Measurements from ENCODE around the gene ULK3. TPM values are rescaled to one million over a fixed set of nuclear protein-coding genes. Genes with fewer than 3 reads are reported as not detected.

The ULK3 gene
- total RNA-seq, 1 donor from 2014 or later: 75.9 TPM

DNA sequence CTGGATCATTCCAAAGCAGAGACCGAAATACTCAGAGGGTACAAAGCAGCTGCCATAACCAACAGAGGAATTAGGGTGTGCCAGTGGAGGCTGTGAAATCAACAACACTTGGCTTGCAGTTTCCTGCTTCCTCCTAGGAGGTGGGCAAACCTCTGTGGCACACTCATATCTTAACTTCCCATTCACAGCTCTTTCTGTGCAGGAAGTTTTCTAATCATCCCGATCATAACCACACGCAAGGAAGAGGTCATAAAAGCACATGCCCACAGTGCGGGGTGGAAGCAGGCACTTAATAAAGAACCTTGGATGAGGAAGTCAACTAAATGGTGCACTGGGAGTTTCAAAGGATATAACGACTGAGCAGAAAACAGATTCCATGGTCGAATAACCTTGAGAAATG, 25.1 kb upstream of the ULK3 start:
- Histone ChIP-seq H3K27ac (peak overlapping the region; percentile 40), H3K9me3 (no peaks in the 10 kb centered on the region), H3K4me1 (peaks cover 93% of the 10 kb centered on the region), H3K27me3 (no peaks in the 10 kb centered on the region), H3K4me3 (no peak overlapping the region), H3K36me3 (no peaks in the 10 kb centered on the region)
- TF ChIP-seq, protein P1, sequence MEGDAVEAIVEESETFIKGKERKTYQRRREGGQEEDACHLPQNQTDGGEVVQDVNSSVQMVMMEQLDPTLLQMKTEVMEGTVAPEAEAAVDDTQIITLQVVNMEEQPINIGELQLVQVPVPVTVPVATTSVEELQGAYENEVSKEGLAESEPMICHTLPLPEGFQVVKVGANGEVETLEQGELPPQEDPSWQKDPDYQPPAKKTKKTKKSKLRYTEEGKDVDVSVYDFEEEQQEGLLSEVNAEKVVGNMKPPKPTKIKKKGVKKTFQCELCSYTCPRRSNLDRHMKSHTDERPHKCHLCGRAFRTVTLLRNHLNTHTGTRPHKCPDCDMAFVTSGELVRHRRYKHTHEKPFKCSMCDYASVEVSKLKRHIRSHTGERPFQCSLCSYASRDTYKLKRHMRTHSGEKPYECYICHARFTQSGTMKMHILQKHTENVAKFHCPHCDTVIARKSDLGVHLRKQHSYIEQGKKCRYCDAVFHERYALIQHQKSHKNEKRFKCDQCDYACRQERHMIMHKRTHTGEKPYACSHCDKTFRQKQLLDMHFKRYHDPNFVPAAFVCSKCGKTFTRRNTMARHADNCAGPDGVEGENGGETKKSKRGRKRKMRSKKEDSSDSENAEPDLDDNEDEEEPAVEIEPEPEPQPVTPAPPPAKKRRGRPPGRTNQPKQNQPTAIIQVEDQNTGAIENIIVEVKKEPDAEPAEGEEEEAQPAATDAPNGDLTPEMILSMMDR (IDR thresholded peaks at IDR 0.05): no peak
- TF ChIP-seq POLR2AphosphoS5 (IDR thresholded peaks at IDR 0.05; ENCODE audit: insufficient read depth in 1 of 2, low read depth in 1 of 2) (no peak), POLR2A (IDR thresholded peaks at IDR 0.05) (no peak)
- intact Hi-C loops (cut with DNase I): no loop called here
- DNase-seq (ENCODE audit: extremely low spot score in 2 of 2): no peak

DNA sequence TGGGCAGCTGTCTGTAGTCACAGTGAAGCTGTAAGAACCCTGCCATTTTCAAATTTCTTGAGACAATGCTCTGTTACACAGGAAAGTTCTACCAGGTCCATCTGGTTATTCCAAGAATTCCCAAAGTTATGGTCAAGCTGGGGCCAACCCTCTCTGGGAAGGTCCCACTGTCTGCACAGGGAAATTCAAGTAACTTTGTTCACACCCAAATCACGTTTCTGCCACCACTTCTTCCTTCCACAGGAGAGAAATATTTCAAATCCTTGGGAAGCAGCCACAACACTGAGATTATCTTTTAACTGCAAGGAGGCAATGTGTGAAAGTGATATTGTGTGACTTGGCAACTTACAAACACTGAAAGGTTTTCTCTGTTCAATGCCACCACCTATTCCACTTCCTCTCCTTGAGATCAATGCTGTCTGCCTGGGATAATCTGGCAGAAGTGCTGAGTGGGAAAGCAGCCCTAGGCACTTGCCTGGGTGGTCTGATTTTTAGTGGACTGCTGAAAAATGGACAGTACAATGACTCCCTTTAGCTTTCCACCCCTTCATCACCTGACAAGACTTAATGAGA, 24.6 kb upstream of the ULK3 start:
- Histone ChIP-seq H3K4me3 (no peak overlapping the region), H3K36me3 (no peaks in the 10 kb centered on the region), H3K9me3 (no peaks in the 10 kb centered on the region), H3K27me3 (no peaks in the 10 kb centered on the region), H3K27ac (peak overlapping the region; percentile 40), H3K4me1 (peaks cover 93% of the 10 kb centered on the region)
- intact Hi-C loops (cut with DNase I): no loop called here
- DNase-seq (ENCODE audit: extremely low spot score in 2 of 2): no peak
- TF ChIP-seq POLR2AphosphoS5 (IDR thresholded peaks at IDR 0.05; ENCODE audit: insufficient read depth in 1 of 2, low read depth in 1 of 2) (no peak), POLR2A (IDR thresholded peaks at IDR 0.05) (no peak)
- TF ChIP-seq, protein P1 (IDR thresholded peaks at IDR 0.05): no peak

DNA sequence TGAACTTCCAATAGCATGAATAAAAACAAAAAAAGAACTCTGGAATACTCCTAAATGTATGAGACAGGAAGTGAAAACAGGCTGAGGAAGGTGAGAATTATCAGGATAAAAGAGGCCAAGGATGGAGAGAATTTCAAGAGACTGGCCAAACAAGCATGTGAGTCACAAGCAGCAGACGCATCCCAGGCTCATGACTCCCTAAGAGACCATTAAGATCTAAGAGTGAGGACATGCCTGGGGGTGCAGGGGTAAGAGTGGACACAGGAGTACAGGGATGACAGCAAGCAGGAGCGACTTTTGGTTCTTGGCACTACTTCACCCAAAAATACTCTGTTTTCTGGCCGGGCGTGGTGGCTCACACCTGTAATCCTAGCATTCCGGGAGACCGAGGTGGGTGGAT, 23.1 kb upstream of the ULK3 start:
- no peaks in the 10 kb centered on the region for H3K9me3 ChIP-seq
- H3K4me3 ChIP-seq: no peak overlapping the region
- H3K4me1 ChIP-seq: peaks cover 78% of the 10 kb centered on the region
- H3K36me3 ChIP-seq: no peaks in the 10 kb centered on the region
- H3K27ac ChIP-seq: peak overlapping the region; percentile 42
- TF ChIP-seq POLR2AphosphoS5 (IDR thresholded peaks at IDR 0.05; ENCODE audit: insufficient read depth in 1 of 2, low read depth in 1 of 2): peak in 1 of 2 donors; percentile 24
- no peak for TF ChIP-seq POLR2A (IDR thresholded peaks at IDR 0.05)
- TF ChIP-seq, protein P1 (IDR thresholded peaks at IDR 0.05): no peak
- intact Hi-C loops (cut with DNase I): no loop called here
- no peak for DNase-seq (ENCODE audit: extremely low spot score in 2 of 2)
- no peaks in the 10 kb centered on the region for H3K27me3 ChIP-seq

DNA sequence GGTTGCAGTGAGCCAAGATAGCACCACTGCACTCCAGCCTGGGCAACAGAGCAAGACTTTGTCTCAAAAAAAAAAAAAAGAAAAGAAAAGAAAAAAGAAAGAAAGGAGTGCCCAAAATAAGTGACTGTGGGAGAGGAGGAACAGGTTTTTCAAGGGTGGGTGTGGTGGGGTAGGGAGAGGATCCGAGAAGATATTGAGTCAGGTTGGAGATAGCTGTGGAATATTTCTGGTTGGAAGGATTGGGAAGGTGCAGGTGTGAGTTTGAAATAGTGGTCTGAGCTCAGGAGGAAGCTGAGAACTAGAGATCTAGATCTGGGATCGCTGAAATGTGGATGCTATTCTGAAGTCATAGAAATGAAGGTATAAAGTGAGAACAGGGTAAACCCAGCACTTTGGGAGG, 22.4 kb upstream of the ULK3 start:
- intact Hi-C loops (cut with DNase I): no loop called here
- H3K4me1 ChIP-seq: peaks cover 71% of the 10 kb centered on the region
- H3K9me3 ChIP-seq: no peaks in the 10 kb centered on the region
- DNase-seq (ENCODE audit: extremely low spot score in 2 of 2): no peak
- H3K27ac ChIP-seq: peak overlapping the region; percentile 10
- H3K36me3 ChIP-seq: no peaks in the 10 kb centered on the region
- TF ChIP-seq POLR2A (IDR thresholded peaks at IDR 0.05) (no peak), POLR2AphosphoS5 (IDR thresholded peaks at IDR 0.05; ENCODE audit: insufficient read depth in 1 of 2, low read depth in 1 of 2) (no peak)
- TF ChIP-seq, protein P1 (IDR thresholded peaks at IDR 0.05): no peak
- H3K4me3 ChIP-seq: no peak overlapping the region
- H3K27me3 ChIP-seq: no peaks in the 10 kb centered on the region

DNA sequence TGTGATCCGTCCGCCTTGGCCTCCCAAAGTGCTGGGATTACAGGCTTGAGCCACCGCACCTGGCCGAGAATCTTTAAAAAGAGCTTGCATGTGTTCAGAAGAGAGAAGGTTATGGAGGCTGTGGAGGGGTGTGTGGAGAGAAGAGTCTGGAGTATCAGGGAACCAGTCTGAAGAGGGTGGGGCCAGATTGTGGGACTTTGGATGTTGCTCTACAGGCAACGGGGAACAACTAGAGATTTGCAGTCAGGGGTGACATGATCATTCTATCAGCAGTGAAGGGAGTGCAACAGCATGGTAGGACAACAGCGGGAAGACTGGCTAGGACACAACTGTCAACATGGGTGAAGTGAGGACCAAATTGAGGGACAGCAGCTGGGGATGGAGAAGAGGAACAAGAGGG, 21.3 kb upstream of the ULK3 start:
- Histone ChIP-seq H3K27ac (no peak overlapping the region), H3K4me3 (no peak overlapping the region), H3K4me1 (peaks cover 70% of the 10 kb centered on the region), H3K27me3 (no peaks in the 10 kb centered on the region), H3K36me3 (no peaks in the 10 kb centered on the region), H3K9me3 (no peaks in the 10 kb centered on the region)
- intact Hi-C loops (cut with DNase I): no loop called here
- TF ChIP-seq, protein P1 (IDR thresholded peaks at IDR 0.05): no peak
- TF ChIP-seq POLR2A (IDR thresholded peaks at IDR 0.05) (no peak), POLR2AphosphoS5 (IDR thresholded peaks at IDR 0.05; ENCODE audit: insufficient read depth in 1 of 2, low read depth in 1 of 2) (no peak)
- no peak for DNase-seq (ENCODE audit: extremely low spot score in 2 of 2)

Data from vagina (tissue), 2 donors.